Right renal pelvis (tissue), 4 donors: Measurements from ENCODE around the gene FAM151A. TPM values are rescaled to one million over a fixed set of nuclear protein-coding genes. Genes with fewer than 3 reads are reported as not detected.

Experiments
- polyA plus RNA-seq, 4 donors: library from polyadenylated mRNA; unstranded; fragments of 120-200 nt; gene quantifications; one replicate each; pipeline ENCODE4 v1.2.1, GENCODE V29; 2013; ENCODE audit not compliant: insufficient read length in 4 of 4

Gene FAM151A
- polyA plus RNA-seq, 4 donors, result 24.6 to 35.1 (median 31.8) TPM

Other genes with a start within 250 kb of the FAM151A start
- gene SSBP3, start 217.1 kb downstream of the FAM151A start, polyA plus RNA-seq, result 100 to 1,000 TPM; 114 to 127 (median 125) TPM
- gene ACOT11, start 75.3 kb downstream of the FAM151A start, polyA plus RNA-seq, result 10 to 100 TPM in 2 of 4 donors, 1 to 10 TPM in 2; 9.0 to 14.1 (median 10.3) TPM
- 1 to 10 TPM; 3.7 to 6.5 (median 4.7) TPM for gene MROH7, start 18.3 kb upstream of the FAM151A start, polyA plus RNA-seq
- 10 to 100 TPM; 30.1 to 36.9 (median 34.8) TPM for gene TTC4, start 92.3 kb upstream of the FAM151A start, polyA plus RNA-seq
- 10 to 100 TPM; 11.1 to 11.4 (median 11.2) TPM for gene PARS2, start 141.0 kb upstream of the FAM151A start, polyA plus RNA-seq
- 1 to 10 TPM; 5.0 to 7.0 (median 6.7) TPM for gene TTC22, start 177.8 kb upstream of the FAM151A start, polyA plus RNA-seq